SK-MEL-5 (cell line): Measurements from ENCODE around the gene ANO10. TPM values are rescaled to one million over a fixed set of nuclear protein-coding genes. Genes with fewer than 3 reads are reported as not detected.
"Not testable (repeated sequence)": the region's sequence is repeated elsewhere in the genome, so short reads cannot be mapped to it uniquely, and the experiment has no call there.

Experiments
- DNase-seq: peaks from one replicate; pipeline ENCODE4 v3.0.0-alpha.2; 2016; ENCODE audit warnings: low read depth, low spot score
- in situ Hi-C: cut with HindIII; loops from 2 replicates; pipeline ENCODE4 v1.10.0; 2016; ENCODE audit warnings: low sequenced_read_pairs, high pct_unique_total_duplicates, low pct_unique_long_range_greater_than_20kb
- polyA plus RNA-seq, 2 experiments: library from polyadenylated mRNA; depleted of rRNA; stranded (reverse); fragments of >200 nt; gene quantifications; 2 replicates each; pipeline ENCODE4 v1.2.3, GENCODE V29; 2015
- total RNA-seq: library from RNA; depleted of rRNA; stranded (reverse); fragments of >200 nt; shearing (Covaris generic); gene quantifications from 2 replicates; pipeline ENCODE4 v1.2.3, GENCODE V29; 2014; rRNA removed

The ANO10 gene
- 16.0 and 16.1 TPM in 2 replicates for total RNA-seq
- polyA plus RNA-seq (2015; cell fraction: cytosol; rRNA removed), result 15.4 and 20.1 TPM in 2 replicates
- 3.4 and 4.3 TPM in 2 replicates for polyA plus RNA-seq (2015; cell fraction: nucleus; rRNA removed)

DNA sequence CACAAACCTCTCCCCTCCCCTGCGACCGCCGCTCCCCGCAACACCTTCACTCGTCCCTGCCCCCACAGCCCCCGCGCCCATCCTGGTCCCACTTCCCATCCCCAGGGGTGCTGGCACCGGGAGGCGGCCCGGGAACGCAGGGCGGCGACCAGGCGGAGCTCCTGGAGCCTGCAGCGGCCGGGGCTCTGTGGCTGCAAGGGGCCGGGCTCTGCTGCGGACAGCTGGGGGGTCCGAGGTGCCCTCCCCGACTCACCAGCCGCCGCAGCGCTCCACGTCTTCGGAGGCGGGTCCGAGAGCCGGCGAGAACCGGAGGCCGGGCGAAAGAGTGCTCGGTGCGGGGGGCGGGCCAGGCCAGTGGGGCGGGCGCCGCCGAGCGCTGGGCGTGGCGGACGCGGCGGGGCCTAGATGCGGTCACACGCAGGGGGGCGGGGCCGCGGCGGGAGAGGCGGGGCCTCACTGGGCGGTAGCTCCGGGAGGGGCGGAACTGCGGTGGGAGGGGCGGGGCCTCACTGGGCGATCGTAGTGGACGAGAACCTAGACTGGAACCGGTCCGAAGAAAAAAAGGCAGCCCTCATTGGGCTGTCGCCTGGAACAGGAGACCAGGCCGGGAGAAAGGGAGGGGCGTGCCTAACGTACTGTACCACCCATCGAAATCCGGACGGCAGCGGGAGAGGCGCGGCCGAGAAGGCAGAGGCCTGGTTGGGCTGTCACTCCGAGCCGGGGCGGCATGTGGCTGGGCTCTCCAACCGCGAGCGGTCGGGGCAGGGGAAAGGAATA lies at the start of gene ANO10:
ANO10 (minus strand) TSS at position 356 of the 777 bp plus-strand sequence. CDS start 16,159 bp downstream, outside the sequence.
- DNase-seq, result peak; percentile 99
- in situ Hi-C loops, result no loop called here

- in situ Hi-C loops, result no loop called here
- DNase-seq, result no peak
Measured at GRCh38 chr3:43670635-43671522, 49.1 kb upstream of the ANO10 start.

DNA sequence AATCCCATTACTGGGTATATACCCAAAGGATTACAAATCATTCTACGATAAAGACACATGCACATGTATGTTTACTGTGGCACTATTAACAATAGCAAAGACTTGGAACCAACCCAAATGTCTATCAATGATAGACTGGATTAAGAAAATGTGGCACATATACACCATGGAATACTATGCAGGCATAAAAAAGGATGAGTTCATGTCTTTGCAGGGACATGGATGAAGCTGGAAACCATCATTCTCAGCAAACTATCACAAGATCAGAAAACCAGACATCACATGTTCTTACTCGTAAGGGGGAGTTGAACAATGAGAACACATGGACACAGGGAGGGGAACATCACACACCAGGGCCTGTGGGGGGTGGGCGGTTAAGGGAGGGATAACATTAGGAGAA lies 43.2 kb upstream of the ANO10 start:
- in situ Hi-C loops, DNase-seq: not testable (repeated sequence)

DNA sequence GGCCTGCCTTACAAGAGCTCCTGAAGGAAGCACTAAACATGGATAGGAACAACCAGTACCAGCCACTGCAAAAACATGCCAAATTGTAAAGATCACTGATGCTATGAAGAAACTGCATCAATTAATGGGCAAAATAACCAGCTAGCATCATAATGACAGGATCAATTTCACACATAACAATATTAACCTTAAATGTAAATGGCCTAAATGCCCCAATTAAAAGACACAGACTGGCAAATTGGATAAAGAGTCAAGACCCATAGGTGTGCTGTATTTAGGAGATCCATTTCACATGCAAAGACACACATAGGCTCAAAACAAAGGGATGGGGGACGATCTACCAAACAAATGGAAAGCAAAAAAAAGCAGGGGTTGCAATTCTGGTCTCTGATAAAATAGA lies 39.6 kb upstream of the ANO10 start:
- in situ Hi-C loops, DNase-seq: not testable (repeated sequence)

DNA sequence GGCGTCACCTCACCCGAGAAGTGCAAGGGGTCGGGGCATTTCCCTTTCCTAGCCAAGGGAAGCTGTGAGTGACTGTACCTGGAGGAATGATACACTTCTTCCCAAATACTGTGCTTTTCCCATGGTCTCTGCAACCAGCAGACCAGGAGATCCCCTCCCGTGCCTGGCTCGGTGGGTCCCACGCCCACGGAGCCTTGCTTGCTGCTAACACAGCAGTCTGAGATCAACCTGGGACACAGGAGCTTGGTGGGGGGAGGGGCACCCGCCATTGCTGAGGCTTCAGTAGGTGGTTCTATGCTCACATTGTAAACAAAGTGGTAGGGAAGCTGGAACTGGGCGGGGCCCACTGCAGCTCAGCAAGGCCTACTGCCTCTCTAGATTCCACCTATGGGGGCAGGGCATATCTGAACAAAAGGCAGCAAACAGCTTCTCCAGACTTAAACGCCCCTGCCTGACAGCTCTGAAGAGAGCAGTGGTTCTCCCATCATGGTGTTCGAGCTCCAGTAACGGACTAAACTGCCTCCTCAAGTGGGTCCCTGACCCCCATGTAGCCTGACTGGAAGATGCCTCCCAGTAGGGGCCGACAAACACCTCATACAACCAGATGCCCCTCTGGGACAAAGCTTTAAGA lies 37.6 kb upstream of the ANO10 start:
- no peak for DNase-seq
- in situ Hi-C loops, result no loop called here

GRCh38 chr3:43656390-43656789 lies 34.6 kb upstream of the ANO10 start:
- DNase-seq, in situ Hi-C loops: not testable (repeated sequence)

DNA sequence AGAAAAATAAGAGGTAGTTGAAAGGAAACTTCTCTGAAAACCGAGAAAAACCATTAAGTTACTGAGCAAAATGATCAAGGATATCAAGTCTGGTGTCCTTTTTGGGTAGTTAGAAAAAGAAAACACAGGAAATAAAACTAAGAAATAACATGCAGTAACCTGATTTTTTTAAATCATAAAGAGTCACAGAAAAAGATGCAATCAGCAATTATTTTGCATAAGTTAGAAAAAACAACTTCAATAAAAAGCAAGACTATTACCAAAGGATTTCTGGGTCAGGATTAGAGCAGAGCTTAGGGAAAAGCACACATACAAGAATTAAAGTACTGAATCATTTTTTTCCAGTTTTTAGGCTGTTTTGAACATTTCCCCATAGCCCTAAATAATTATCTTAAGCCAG lies 28.5 kb upstream of the ANO10 start:
- no peak for DNase-seq
- in situ Hi-C loops, result no loop called here

DNA sequence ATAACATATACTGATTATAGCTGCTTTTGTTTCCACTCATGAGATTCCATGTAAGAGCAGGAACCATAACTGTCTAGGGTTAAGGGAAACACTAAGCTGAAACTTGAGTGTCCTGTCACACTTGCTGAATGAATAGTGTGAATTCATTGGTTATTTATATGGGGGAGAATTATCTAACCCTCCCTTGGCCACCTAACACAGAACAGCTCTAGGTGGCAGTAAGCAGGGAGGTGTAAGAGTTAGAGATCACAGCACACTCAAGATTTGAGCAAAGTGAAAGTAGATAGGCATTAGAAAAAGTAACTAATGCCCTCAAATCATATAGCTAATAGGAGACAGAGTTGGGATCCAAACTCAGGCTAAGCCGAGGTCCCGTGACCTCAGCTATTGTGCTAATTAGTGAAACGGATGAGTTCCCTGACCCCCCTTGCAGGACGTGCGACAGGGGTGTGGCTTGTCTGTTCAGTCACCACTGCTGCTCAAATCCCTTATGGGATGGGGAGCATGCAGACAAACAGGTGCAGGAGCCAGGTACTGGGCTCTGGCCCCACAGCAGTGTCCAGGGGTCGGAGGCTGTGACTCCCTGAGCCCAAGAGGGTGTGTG lies 27.7 kb upstream of the ANO10 start:
- in situ Hi-C loops, result no loop called here
- DNase-seq, result no peak

DNA sequence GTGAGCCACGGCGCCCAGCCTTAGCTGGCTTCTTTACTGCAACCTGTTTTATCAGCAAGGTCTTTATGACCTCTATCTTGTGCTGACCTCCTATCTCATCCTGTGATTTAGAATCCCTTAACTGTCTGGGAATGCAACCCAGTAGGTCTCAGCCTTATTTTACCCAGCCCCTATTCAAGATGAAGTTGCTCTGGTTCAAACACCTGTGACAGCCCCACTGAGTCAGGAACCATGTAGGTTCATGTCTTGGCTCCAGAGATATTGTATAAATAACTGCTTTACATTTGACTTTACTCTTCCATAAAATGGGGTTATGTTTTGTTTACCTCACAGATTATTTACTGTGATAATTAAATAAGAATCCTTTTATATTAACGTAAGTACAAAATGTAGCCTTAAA lies 27.1 kb upstream of the ANO10 start:
- in situ Hi-C loops, result no loop called here
- no peak for DNase-seq

DNA sequence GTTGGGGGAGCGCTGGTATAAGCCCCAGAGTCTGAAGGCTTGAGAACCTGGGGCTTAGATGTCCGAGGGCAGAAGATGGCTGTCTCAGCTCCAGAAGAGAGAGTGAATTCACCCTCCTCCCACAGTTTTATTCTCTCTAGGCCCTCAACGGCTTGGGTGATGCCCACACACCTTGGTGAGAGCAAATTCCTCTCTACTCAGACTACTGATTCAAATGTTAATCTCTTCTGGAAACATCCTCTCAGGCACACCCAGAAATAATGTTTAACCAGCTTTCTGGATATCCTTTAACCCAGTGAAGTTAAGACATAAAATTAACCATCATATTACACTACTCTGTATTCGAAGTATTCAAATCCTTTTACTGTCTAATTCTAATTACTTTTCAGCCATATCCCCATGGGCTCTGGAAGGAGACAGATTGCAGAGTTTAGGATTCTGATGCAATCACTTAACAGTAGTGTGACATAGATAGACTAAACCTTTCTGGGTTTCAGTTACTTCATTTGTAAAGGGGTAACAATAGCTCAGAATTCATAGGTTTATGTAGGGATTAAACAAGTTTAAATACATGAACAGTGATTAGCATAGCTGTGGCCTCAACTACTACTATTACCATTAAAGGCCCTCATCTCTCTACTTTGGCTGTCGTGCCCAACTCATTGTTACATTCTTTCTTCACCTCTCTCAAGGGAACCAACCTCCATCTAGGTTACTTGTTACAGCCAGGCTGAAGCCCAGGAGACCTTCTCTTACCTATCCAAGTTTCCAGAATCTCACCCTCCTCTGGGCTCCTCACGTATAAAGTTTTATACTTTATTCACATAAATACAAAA lies 25.7 kb upstream of the ANO10 start:
- no peak for DNase-seq
- in situ Hi-C loops, result no loop called here

DNA sequence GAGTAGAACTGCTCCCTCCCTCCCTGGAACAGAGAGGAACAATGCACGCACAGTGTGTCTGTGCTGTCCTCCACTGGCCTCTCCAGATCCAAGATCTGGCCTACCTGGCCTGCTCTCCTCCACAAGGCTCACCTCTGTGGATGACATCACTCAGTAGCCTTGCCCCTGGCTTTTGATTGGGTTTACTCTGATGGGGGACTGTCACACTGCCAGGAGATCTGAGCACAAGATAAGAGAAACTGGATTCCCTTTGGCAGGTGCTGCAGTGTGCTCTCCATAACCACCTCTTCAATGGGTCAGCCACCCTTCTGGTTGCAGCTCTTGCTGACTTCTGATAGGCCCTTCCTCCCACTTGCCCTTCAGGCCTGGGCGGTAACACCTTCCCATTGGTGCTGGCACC lies 22.6 kb upstream of the ANO10 start:
- in situ Hi-C loops, result no loop called here

GRCh38 chr3:43641306-43642114 lies 19.7 kb upstream of the ANO10 start:
- DNase-seq, result no peak
- in situ Hi-C loops, result no loop called here

More for the DNA sequence above, 22.6 kb upstream of the ANO10 start:
- DNase-seq, result no peak

DNA sequence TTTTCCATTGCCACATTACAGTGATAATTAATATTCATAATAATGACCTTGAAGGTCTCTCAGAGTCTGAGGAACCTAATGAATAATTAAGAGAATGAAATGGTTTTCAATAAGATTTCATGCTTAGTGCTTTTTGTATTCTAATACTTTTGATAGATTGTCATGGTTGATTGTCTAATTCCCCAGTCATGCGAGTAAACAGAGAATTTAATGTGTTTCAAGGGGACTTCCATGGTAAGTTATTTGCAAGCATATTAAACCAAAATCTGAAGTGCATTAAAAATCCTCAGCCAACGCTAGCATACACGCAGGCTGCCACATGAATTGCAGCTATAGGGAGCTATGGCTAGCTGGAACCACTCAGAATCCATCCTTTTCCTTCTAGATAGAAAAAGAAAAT lies 18.9 kb upstream of the ANO10 start:
- no peak for DNase-seq
- in situ Hi-C loops, result no loop called here

GRCh38 chr3:43638594-43639447 lies 17.0 kb upstream of the ANO10 start:
- peak; percentile 63 for DNase-seq
- in situ Hi-C loops, result no loop called here

GRCh38 chr3:43637702-43638101 lies 15.9 kb upstream of the ANO10 start:
- DNase-seq, result no peak
- in situ Hi-C loops, result no loop called here
